Fibroblast of villous mesenchyme (primary cell): Measurements from ENCODE around the gene UBE2D2. TPM values are rescaled to one million over a fixed set of nuclear protein-coding genes. Genes with fewer than 3 reads are reported as not detected.

Experiments
- DNase-seq: peaks from one replicate; pipeline ENCODE4 v3.0.0-alpha.2; 2010; ENCODE audit warnings: low read depth
- H3K4me3 ChIP-seq: 2 replicates; pipeline ENCODE4 v1.5.1; 2011; ENCODE audit warnings: low read depth, mild to moderate bottlenecking, low read length
- CTCF ChIP-seq: IDR thresholded peaks from 2 replicates; pipeline ENCODE4 v1.5.1; 2012; ENCODE audit warnings: low read depth, mild to moderate bottlenecking, low read length; ENCODE audit not compliant: insufficient read depth
- total RNA-seq: library from RNA; depleted of rRNA; stranded (reverse); fragments of >200 nt; gene quantifications from 2 replicates; pipeline ENCODE4 v1.2.3, GENCODE V29; 2012

The UBE2D2 gene
- total RNA-seq, 1 donor = 56.6 TPM

GRCh38 chr5:139658928-139659667 is 98.0 kb downstream of the UBE2D2 start:
- no peak for TF ChIP-seq CTCF
- peak; percentile 83 for DNase-seq

GRCh38 chr5:139659695-139660101 is 98.6 kb downstream of the UBE2D2 start:
- no peak for TF ChIP-seq CTCF
- peak overlapping the region; percentile 50 for H3K4me3 ChIP-seq
- no peak for DNase-seq

More at GRCh38 chr5:139658928-139659667, 98.0 kb downstream of the UBE2D2 start:
- peak overlapping the region; percentile 50 for H3K4me3 ChIP-seq

GRCh38 chr5:139660105-139660922 is 99.2 kb downstream of the UBE2D2 start:
- TF ChIP-seq CTCF = no peak
- DNase-seq = no peak
- H3K4me3 ChIP-seq = peak overlapping the region; percentile 50

GRCh38 chr5:139660923-139661814 is 100.0 kb downstream of the UBE2D2 start:
- DNase-seq = peak; percentile 96
- peak overlapping the region; percentile 12 for H3K4me3 ChIP-seq
- TF ChIP-seq CTCF = no peak

- no peak for TF ChIP-seq CTCF
- no peak for DNase-seq
- H3K4me3 ChIP-seq = no peak overlapping the region
Measured at GRCh38 chr5:139662617-139663016, 101.5 kb downstream of the UBE2D2 start.

- DNase-seq = no peak
- TF ChIP-seq CTCF = no peak
- no peak overlapping the region for H3K4me3 ChIP-seq
Measured at GRCh38 chr5:139663207-139664085, 102.3 kb downstream of the UBE2D2 start.
